OCI-LY1 (cell line): Measurements from ENCODE around the gene TNFSF9.

Experiments used
- H2AFZ ChIP-seq: fragments of 200-600 bp; sonication (generic), shearing (Covaris generic); 2 replicates; pipeline ENCODE4 v1.6.0; 2014; ENCODE audit warnings: antibody characterized with exemption, mild to moderate bottlenecking, low read length
- H3F3A ChIP-seq: fragments of 200-600 bp; sonication (generic), shearing (Covaris generic); 2 replicates; pipeline ENCODE4 v1.6.0; 2014; ENCODE audit warnings: mild to moderate bottlenecking, antibody characterized with exemption, low read length, moderate library complexity; ENCODE audit not compliant: insufficient read depth
- H3K27ac ChIP-seq: fragments of 200-600 bp; sonication (generic); 2 replicates; pipeline ENCODE4 v1.5.1; 2014; ENCODE audit warnings: low read length, mixed run types, mild to moderate bottlenecking, low read depth; ENCODE audit not compliant: poor library complexity, severe bottlenecking
- H3K27me3 ChIP-seq: fragments of 200-600 bp; sonication (generic); 2 replicates; pipeline ENCODE4 v1.6.0; 2014; ENCODE audit warnings: antibody characterized with exemption, mild to moderate bottlenecking, low read length, moderate library complexity; ENCODE audit not compliant: insufficient read depth
- H3K36me3 ChIP-seq: fragments of 200-600 bp; sonication (generic); 2 replicates; pipeline ENCODE4 v1.6.1; 2014; ENCODE audit warnings: mild to moderate bottlenecking, antibody characterized with exemption, low read length, moderate library complexity, mixed read lengths; ENCODE audit not compliant: insufficient read depth
- H3K4me1 ChIP-seq: fragments of 200-600 bp; sonication (generic); 2 replicates; pipeline ENCODE4 v1.5.1; 2014; ENCODE audit warnings: mild to moderate bottlenecking, low read length, moderate library complexity; ENCODE audit not compliant: insufficient read depth, severe bottlenecking
- H3K4me2 ChIP-seq: fragments of 200-600 bp; sonication (generic), shearing (Covaris generic); 2 replicates; pipeline ENCODE4 v1.6.1; 2014; ENCODE audit warnings: low read length
- H3K4me3 ChIP-seq: fragments of 200-600 bp; sonication (generic); 2 replicates; pipeline ENCODE4 v1.5.1; 2014; ENCODE audit warnings: low read length, low read depth, mild to moderate bottlenecking, mixed read lengths; ENCODE audit not compliant: poor library complexity, severe bottlenecking
- H3K79me2 ChIP-seq: fragments of 200-600 bp; shearing (Covaris generic); 2 replicates; pipeline ENCODE4 v1.6.1; 2016; ENCODE audit warnings: mixed run types, low read length, mixed read lengths; ENCODE audit not compliant: insufficient read depth
- H3K9ac ChIP-seq: fragments of 200-600 bp; sonication (generic), shearing (Covaris generic); 2 replicates; pipeline ENCODE4 v1.6.1; 2014; ENCODE audit warnings: mild to moderate bottlenecking, low read length, mixed read lengths
- H3K9me2 ChIP-seq: fragments of 200-600 bp; sonication (generic), shearing (Covaris generic); 2 replicates; pipeline ENCODE4 v1.6.1; 2014; ENCODE audit warnings: low read depth, mild to moderate bottlenecking, low read length, mixed read lengths
- H3K9me3 ChIP-seq: fragments of 200-600 bp; shearing (Covaris generic); 2 replicates; pipeline ENCODE4 v1.6.1; 2014; ENCODE audit warnings: low read length, mixed read lengths
- H4K20me1 ChIP-seq: fragments of 200-600 bp; sonication (generic), shearing (Covaris generic); 2 replicates; pipeline ENCODE4 v1.6.0; 2016; ENCODE audit warnings: mild to moderate bottlenecking, low read length; ENCODE audit not compliant: insufficient read depth
- EZH2 ChIP-seq: fragments of 200-600 bp; sonication (generic), shearing (Covaris generic); IDR thresholded peaks from 2 replicates; pipeline ENCODE4 v1.8.0; 2017; ENCODE audit warnings: borderline replicate concordance, mixed run types, mild to moderate bottlenecking, antibody characterized with exemption, low read length, moderate library complexity, mixed read lengths
- TF ChIP-seq, protein P1 (sequence below): fragments of 200-600 bp; sonication (generic), shearing (Covaris generic); IDR thresholded peaks from 2 replicates; pipeline ENCODE4 v1.5.1; 2017; ENCODE audit warnings: mild to moderate bottlenecking, antibody characterized with exemption, low read length, moderate library complexity, mixed read lengths

The TNFSF9 gene

DNA sequence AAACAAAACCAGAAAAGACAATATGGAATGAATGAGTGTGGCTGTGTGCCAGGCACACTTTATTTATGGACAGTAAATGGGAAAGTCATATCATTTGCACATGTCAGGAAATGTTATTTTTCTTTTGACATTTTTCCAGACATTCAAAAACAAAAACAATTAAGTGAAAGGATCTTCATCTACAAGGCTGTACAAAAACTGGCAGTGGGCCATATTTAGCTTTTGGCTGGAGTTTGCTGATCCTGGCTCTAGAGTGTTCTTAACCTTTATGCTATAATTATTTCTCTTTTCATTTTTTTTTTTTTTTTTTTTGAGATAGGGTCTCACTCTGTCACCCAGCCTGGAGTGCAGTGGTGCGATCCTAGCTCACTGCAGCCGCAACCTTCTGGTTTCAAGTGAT lies 6.5 kb upstream of the TNFSF9 start:
- Histone ChIP-seq H2AFZ (no peak overlapping the region), H3K4me3 (no peak overlapping the region), H4K20me1 (no peaks in the 10 kb centered on the region), H3K79me2 (no peaks in the 10 kb centered on the region), H3K27ac (peak overlapping the region; percentile 96), H3K4me2 (no peak overlapping the region), H3K9ac (no peak overlapping the region; the same call in 1 of the 2 replicates), H3K9me3 (no peaks in the 10 kb centered on the region), H3K27me3 (no peaks in the 10 kb centered on the region), H3K4me1 (peaks cover 76% of the 10 kb centered on the region), H3K36me3 (no peaks in the 10 kb centered on the region), H3F3A (peaks cover 6% of the 10 kb centered on the region), H3K9me2 (no peaks in the 10 kb centered on the region)
- no peak for TF ChIP-seq EZH2
- TF ChIP-seq, protein P1, sequence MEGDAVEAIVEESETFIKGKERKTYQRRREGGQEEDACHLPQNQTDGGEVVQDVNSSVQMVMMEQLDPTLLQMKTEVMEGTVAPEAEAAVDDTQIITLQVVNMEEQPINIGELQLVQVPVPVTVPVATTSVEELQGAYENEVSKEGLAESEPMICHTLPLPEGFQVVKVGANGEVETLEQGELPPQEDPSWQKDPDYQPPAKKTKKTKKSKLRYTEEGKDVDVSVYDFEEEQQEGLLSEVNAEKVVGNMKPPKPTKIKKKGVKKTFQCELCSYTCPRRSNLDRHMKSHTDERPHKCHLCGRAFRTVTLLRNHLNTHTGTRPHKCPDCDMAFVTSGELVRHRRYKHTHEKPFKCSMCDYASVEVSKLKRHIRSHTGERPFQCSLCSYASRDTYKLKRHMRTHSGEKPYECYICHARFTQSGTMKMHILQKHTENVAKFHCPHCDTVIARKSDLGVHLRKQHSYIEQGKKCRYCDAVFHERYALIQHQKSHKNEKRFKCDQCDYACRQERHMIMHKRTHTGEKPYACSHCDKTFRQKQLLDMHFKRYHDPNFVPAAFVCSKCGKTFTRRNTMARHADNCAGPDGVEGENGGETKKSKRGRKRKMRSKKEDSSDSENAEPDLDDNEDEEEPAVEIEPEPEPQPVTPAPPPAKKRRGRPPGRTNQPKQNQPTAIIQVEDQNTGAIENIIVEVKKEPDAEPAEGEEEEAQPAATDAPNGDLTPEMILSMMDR, result no peak

DNA sequence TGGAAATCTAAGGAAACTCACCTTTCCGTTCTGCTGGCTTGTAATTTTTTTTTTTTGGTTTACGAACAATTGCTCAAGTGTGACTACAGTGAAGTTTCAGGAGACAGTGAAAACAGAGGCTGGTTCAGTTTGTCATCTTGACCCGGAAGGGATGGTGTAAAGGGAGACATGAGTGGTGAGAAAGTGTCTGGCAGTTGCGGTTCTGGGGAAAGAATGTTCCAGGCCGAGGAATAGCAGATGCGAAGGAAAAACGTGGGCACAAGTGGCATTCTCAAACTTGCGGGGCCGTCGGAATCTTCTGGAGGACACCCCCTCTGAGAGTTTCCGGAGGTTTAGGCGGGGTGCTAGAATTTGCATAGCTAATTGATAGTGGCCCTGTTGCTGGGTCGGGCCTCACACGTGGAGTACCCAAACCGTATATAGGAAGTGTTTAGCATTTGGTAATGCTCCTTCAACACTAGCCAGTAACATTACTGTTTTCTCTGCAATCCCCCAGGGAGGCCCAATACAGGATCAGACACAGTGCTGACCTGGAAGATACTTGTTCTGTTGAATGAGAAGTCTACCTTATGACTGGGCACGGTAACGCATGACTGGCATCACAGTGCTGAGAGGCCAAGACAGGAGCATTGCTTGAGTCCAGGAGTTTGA lies 2.8 kb upstream of the TNFSF9 start:
- Histone ChIP-seq H4K20me1 (no peaks in the 10 kb centered on the region), H3K9ac (peak overlapping the region; percentile 99), H3K4me3 (peak overlapping the region; percentile 100), H3K4me1 (peaks cover 60% of the 10 kb centered on the region), H3K79me2 (peaks cover 20% of the 10 kb centered on the region), H3K27me3 (no peaks in the 10 kb centered on the region), H3K9me2 (no peaks in the 10 kb centered on the region), H3K4me2 (peak overlapping the region; percentile 95), H3F3A (peaks cover 6% of the 10 kb centered on the region), H3K27ac (peak overlapping the region; percentile 98), H3K36me3 (peaks cover 20% of the 10 kb centered on the region), H3K9me3 (no peaks in the 10 kb centered on the region), H2AFZ (no peak overlapping the region)
- TF ChIP-seq, protein P1, result no peak
- TF ChIP-seq EZH2, result no peak

DNA sequence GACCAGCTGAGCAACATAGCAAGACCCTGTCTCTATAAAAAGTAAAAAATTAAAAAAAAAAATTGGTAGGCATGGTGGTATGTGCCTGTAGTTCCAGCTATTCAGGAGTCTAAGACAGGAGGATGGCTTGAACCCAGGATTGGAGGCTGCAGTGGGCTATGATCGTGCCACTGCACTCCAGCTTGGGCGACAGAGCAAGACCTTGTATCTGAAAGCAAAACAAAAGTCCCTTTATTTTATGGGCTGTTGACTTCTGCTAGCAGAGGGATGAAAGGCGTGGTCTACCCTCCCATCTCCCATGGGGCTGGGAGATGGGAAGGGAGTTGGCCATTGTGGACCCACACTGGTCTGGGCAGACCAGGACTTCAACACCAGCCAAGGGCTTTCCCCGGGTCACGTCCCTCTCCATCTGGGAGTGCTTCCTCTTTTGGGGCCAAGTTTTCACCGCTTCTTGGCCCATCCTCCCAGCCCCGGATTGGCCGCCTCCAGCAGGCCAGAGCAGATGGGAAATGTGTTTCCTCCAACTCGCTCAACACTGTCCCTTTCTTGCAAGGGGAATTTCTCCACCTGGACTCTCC lies 2.2 kb upstream of the TNFSF9 start:
- peaks cover 20% of the 10 kb centered on the region for H3K79me2 ChIP-seq
- H3K36me3 ChIP-seq, result peaks cover 20% of the 10 kb centered on the region
- H4K20me1 ChIP-seq, result no peaks in the 10 kb centered on the region
- H3K9ac ChIP-seq, result peak overlapping the region; percentile 99
- no peaks in the 10 kb centered on the region for H3K9me3 ChIP-seq
- peak overlapping the region; percentile 98 for H3K27ac ChIP-seq
- H2AFZ ChIP-seq, result no peak overlapping the region
- TF ChIP-seq, protein P1, result no peak
- H3F3A ChIP-seq, result peaks cover 6% of the 10 kb centered on the region
- H3K27me3 ChIP-seq, result no peaks in the 10 kb centered on the region
- H3K4me2 ChIP-seq, result peak overlapping the region; percentile 95
- H3K9me2 ChIP-seq, result no peaks in the 10 kb centered on the region
- H3K4me1 ChIP-seq, result peaks cover 56% of the 10 kb centered on the region
- peak overlapping the region; percentile 100 for H3K4me3 ChIP-seq
